Activated T-cell treated with anti-CD3 and anti-CD28 coated beads, Interleukin-2, amount 50 U/mL, for 24 hours (primary cell): ENCODE data around the gene MYORG.

Source experiments
- DNase-seq: peaks from one replicate; pipeline ENCODE4 v3.0.0-alpha.2; 2020
- H3K27ac Mint-ChIP-seq: 2 replicates; pipeline ENCODE4 v1.8.0; 2020; ENCODE audit warnings: mild to moderate bottlenecking, mixed read lengths
- H3K27me3 Mint-ChIP-seq: 2 replicates; pipeline ENCODE4 v1.8.0; 2020; ENCODE audit warnings: mixed read lengths
- H3K36me3 Mint-ChIP-seq: 2 replicates; pipeline ENCODE4 v1.8.0; 2020; ENCODE audit warnings: low read depth, mixed read lengths
- H3K4me1 Mint-ChIP-seq: 2 replicates; pipeline ENCODE4 v1.8.0; 2020; ENCODE audit warnings: low read depth, mixed read lengths
- H3K4me3 Mint-ChIP-seq: 2 replicates; pipeline ENCODE4 v1.8.0; 2020; ENCODE audit warnings: mild to moderate bottlenecking, moderate library complexity, mixed read lengths
- H3K9me3 Mint-ChIP-seq: 2 replicates; pipeline ENCODE4 v1.8.0; 2020; ENCODE audit warnings: mixed read lengths

Gene MYORG

GRCh38 chr9:34398875-34399274 is 22.2 kb upstream of the MYORG start:
- Mint-ChIP-seq H3K36me3 (peaks cover 36% of the 10 kb centered on the region), H3K27me3 (no peaks in the 10 kb centered on the region)

DNA sequence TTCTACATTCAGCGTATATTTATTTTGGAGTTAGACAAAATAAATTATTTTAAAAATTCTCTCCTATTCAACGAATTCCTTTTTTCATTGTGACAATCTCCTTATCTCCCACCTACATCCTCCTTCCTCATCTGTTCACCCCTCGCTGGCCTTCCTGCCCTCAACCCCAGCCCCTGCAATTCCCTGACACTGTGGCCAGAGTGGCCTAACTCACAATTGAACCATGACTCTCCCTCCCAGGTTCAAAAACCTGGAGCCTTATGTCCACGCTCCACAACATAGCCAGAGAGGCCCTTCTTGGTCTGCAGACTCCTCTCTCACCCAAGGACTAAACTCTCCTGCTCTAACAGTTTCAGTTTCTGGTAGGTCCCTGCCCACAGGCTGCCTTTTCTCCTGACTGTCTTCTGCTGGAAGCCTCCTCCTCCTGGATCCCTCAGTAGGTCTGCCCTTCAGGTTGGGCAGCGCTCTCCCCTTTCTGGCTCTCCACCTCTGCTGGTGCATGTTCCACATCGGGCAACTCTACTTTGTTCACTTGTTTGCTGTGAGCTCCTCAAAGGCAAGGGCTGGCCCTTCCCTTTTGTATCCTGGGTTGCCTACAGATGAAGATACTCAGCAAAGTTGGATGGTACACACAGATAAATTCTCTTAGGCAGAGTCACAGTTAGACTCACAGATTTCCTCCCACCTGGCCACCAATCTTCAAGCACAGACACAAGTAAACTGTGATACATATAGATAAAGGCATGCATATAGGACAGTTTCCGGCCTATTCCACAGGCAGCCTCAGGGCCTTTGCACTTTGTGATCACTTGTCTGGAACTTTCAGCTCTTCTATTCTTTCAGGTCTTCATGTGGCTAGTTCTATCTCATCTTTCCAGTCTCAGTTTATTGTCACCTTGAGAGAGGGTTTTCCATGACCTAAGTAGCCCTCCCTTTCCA is 19.8 kb upstream of the MYORG start:
- DNase-seq = no peak
- H3K4me3 Mint-ChIP-seq = no peak overlapping the region
- no peaks in the 10 kb centered on the region for H3K27me3 Mint-ChIP-seq
- H3K9me3 Mint-ChIP-seq = no peaks in the 10 kb centered on the region
- H3K36me3 Mint-ChIP-seq = peaks cover 16% of the 10 kb centered on the region
- H3K4me1 Mint-ChIP-seq = no peaks in the 10 kb centered on the region
- H3K27ac Mint-ChIP-seq = no peak overlapping the region

More at GRCh38 chr9:34398875-34399274, 22.2 kb upstream of the MYORG start:
- H3K9me3 Mint-ChIP-seq = no peaks in the 10 kb centered on the region
- no peak overlapping the region for H3K4me3 Mint-ChIP-seq
- H3K4me1 Mint-ChIP-seq = no peaks in the 10 kb centered on the region
- no peak for DNase-seq
- H3K27ac Mint-ChIP-seq = no peak overlapping the region

GRCh38 chr9:34392511-34392910 is 15.8 kb upstream of the MYORG start:
- H3K27ac Mint-ChIP-seq = no peak overlapping the region
- no peaks in the 10 kb centered on the region for H3K27me3 Mint-ChIP-seq
- DNase-seq = no peak
- H3K4me1 Mint-ChIP-seq = no peaks in the 10 kb centered on the region
- no peaks in the 10 kb centered on the region for H3K9me3 Mint-ChIP-seq
- H3K36me3 Mint-ChIP-seq = no peaks in the 10 kb centered on the region
- no peak overlapping the region for H3K4me3 Mint-ChIP-seq

GRCh38 chr9:34387239-34387638 is 10.5 kb upstream of the MYORG start:
- H3K4me1 Mint-ChIP-seq = no peaks in the 10 kb centered on the region
- H3K36me3 Mint-ChIP-seq = no peaks in the 10 kb centered on the region
- H3K9me3 Mint-ChIP-seq = no peaks in the 10 kb centered on the region
- no peaks in the 10 kb centered on the region for H3K27me3 Mint-ChIP-seq
- DNase-seq = no peak
- H3K4me3 Mint-ChIP-seq = no peak overlapping the region
- no peak overlapping the region for H3K27ac Mint-ChIP-seq

GRCh38 chr9:34386656-34387055 is 10.0 kb upstream of the MYORG start:
- Mint-ChIP-seq H3K4me3 (no peak overlapping the region), H3K9me3 (no peaks in the 10 kb centered on the region), H3K4me1 (peaks cover 2% of the 10 kb centered on the region), H3K27ac (no peak overlapping the region), H3K27me3 (no peaks in the 10 kb centered on the region), H3K36me3 (no peaks in the 10 kb centered on the region)
- no peak for DNase-seq

GRCh38 chr9:34385561-34386230 is 9.0 kb upstream of the MYORG start:
- Mint-ChIP-seq H3K27me3 (peaks cover 3% of the 10 kb centered on the region), H3K9me3 (no peaks in the 10 kb centered on the region), H3K4me3 (no peak overlapping the region), H3K4me1 (peaks cover 11% of the 10 kb centered on the region), H3K36me3 (no peaks in the 10 kb centered on the region), H3K27ac (no peak overlapping the region)
- no peak for DNase-seq

GRCh38 chr9:34384368-34385165 is 7.9 kb upstream of the MYORG start:
- Mint-ChIP-seq H3K27me3 (peaks cover 3% of the 10 kb centered on the region), H3K4me1 (peaks cover 21% of the 10 kb centered on the region), H3K27ac (no peak overlapping the region), H3K36me3 (no peaks in the 10 kb centered on the region), H3K4me3 (no peak overlapping the region), H3K9me3 (no peaks in the 10 kb centered on the region)
- no peak for DNase-seq

DNA sequence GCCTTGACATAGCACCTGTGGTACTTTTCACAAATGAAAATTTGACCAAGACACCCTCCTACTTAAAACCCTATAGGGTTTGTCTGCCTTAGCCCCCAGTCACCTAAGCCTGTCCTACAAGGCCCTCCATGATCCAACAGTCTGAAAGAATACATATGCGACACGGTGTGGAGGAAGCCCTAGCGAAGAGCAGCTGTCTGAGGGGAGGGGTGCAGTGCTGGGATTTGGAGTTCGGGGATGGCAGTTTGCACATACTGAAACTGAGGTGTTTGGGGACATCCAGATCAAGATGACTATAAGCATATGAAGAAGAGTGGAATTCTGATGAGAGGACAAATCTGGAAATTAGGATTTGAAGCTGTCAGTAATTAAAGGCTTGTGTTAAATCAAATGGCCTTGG is 7.2 kb upstream of the MYORG start:
- Mint-ChIP-seq H3K9me3 (no peaks in the 10 kb centered on the region), H3K27me3 (peaks cover 3% of the 10 kb centered on the region), H3K27ac (no peak overlapping the region), H3K36me3 (no peaks in the 10 kb centered on the region), H3K4me3 (no peak overlapping the region), H3K4me1 (peaks cover 26% of the 10 kb centered on the region)
- DNase-seq = no peak

DNA sequence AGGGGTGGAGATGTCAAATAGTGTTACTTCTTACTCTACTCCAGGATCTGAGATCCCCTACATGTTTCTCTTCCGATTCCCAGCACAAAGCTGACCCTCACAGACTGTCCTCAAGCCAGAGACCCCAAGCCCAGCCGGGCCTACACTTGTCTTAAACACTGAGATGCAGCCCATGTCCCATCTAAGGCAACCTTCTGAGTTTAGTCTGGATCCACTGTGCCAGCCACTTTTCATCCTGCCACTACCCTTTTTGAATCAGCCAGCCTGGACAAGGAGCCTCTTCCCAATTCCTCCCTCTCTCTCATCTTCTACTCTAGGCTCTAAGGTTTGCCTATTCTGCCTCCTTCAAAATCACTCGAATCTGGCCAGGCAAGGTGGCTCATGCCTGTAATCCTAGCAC is 6.2 kb upstream of the MYORG start:
- H3K36me3 Mint-ChIP-seq = no peaks in the 10 kb centered on the region
- no peaks in the 10 kb centered on the region for H3K9me3 Mint-ChIP-seq
- no peak overlapping the region for H3K27ac Mint-ChIP-seq
- no peak for DNase-seq
- no peak overlapping the region for H3K4me3 Mint-ChIP-seq
- H3K4me1 Mint-ChIP-seq = peaks cover 28% of the 10 kb centered on the region
- H3K27me3 Mint-ChIP-seq = peaks cover 3% of the 10 kb centered on the region

DNA sequence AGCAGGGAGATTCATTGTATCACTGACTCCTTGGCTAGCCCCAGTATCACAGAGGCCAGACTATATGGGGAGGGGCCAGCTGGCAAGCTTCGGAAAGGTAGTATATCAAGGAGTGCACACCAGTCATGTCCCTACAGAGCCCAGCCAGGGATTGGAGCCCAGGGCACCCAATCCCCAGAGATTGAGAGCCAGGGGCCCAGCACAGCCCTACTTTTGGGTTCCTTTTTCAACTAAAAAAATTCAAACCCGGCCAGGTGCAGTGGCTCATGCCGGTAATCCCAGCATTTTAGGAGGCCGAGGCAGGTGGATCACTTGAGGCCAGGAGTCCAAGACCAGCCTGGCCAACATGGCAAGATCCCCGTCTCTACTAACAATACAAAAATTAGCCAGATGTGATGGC is 5.4 kb upstream of the MYORG start:
- Mint-ChIP-seq H3K27me3 (peaks cover 3% of the 10 kb centered on the region), H3K9me3 (no peaks in the 10 kb centered on the region), H3K36me3 (no peaks in the 10 kb centered on the region), H3K4me1 (peaks cover 30% of the 10 kb centered on the region), H3K27ac (no peak overlapping the region), H3K4me3 (no peak overlapping the region)
- DNase-seq = no peak

DNA sequence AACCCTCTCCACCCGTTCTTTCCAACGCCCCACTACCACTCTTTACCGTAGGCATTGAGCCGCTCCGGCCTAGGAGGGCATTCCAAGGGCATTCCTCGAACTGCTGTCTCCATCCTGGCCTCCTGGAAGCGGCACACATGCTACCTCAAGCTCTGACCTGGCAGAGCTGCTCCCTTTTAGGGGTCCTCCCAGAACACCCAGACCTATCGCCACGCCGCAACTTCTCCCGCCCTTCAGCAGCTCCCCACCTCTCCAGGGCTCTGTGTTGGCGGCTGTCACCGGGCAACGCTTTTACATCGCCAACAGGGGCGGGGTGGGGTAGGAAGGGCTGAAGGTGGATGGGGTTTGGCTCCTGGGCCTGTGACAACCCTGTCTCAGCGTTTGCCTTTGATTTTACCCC is 4.6 kb upstream of the MYORG start:
- Mint-ChIP-seq H3K9me3 (no peaks in the 10 kb centered on the region), H3K27me3 (peaks cover 3% of the 10 kb centered on the region), H3K4me3 (peak overlapping the region; percentile 69), H3K27ac (no peak overlapping the region), H3K4me1 (peaks cover 31% of the 10 kb centered on the region), H3K36me3 (no peaks in the 10 kb centered on the region)
- no peak for DNase-seq

DNA sequence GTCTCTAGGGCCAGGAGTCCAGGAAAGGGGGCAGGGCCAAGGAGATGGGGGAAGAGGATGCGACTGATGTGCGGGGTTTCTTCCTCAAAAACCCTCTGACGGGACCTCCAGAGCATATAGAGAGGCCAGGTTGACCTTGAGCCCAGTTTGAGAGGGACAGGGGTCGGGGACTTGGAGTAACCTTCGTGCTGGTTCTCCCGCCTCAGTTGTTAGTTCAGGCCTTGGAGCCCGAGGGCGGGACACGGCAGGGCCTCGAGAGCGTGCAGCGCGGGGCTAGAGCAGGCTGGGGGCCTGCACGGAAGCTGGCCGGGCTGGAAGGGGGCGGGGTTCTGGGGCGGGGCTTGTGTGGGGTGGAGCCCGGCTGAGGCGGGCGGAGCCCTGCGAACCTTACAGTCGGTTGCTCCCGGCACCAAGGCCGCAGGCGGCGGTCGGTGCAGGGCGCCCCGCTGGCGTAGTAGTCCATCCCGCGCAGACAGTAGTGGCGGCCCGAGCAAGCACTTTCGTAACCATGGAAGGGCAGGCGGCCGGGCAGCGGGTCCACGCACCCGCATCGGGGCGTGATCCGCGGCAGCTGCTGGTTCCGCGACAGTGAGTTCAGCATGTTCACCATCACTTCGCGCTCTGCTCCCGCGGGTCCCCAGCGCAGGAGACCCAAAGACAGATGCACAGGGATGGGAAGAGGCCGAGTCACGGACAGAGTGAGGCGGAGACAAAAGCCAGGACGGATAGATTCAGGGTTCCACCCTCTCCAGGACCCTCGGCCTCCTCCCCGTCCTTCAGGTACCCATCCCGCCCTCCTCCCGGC is 4.0 kb upstream of the MYORG start:
- Mint-ChIP-seq H3K4me1 (peaks cover 37% of the 10 kb centered on the region), H3K36me3 (no peaks in the 10 kb centered on the region), H3K4me3 (peak overlapping the region; percentile 75), H3K27ac (peak overlapping the region; percentile 38), H3K27me3 (peaks cover 3% of the 10 kb centered on the region), H3K9me3 (no peaks in the 10 kb centered on the region)
- DNase-seq = peak; percentile 88

DNA sequence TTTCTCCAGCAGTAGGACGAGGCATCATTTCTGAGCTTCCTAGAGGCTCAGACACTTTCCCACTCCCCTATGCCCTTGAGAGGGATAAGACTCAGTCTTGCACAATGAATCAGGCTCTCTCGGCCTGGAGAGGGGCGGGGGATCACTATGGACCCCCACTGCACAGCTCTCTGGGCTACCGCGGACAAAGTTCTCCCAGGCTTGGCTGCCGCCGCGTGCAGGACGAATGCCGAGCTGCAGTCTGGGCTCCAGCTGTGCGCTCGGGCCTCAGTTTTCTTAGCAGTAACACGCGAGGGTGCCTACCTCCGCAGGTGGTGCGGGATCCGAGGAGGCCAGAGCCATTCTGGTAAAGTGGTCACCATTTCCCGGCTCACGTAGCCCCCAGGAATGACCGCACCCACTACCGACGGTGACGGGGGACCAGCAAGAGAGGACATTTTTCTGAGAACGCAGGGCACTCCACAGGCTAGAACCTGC is 3.4 kb upstream of the MYORG start:
- Mint-ChIP-seq H3K9me3 (no peaks in the 10 kb centered on the region), H3K4me3 (peak overlapping the region; percentile 75), H3K27ac (peak overlapping the region; percentile 38), H3K27me3 (peaks cover 3% of the 10 kb centered on the region), H3K36me3 (no peaks in the 10 kb centered on the region), H3K4me1 (peaks cover 42% of the 10 kb centered on the region)
- peak; percentile 56 for DNase-seq
